H4 (cell line): ENCODE measurements around the gene NTSR1. TPM values are rescaled to one million over a fixed set of nuclear protein-coding genes. Genes with fewer than 3 reads are reported as not detected.
"Not testable (repeated sequence)": the region's sequence is repeated elsewhere in the genome, so short reads cannot be mapped to it uniquely, and the experiment has no call there.

ENCODE experiments used
- DNase-seq: peaks from one replicate; pipeline ENCODE4 v3.0.0-alpha.2; 2015; ENCODE audit warnings: low spot score
- total RNA-seq: library from RNA; depleted of rRNA; stranded (reverse); fragments of >200 nt; shearing (Covaris generic); gene quantifications from 2 replicates; pipeline ENCODE4 v1.2.3, GENCODE V29; 2014

NTSR1 gene
- total RNA-seq, 1 experiment from 2014 or later, result not detected

GRCh38 chr20:62674370-62674769 lies 34.3 kb upstream of the NTSR1 start:
- no peak for DNase-seq

- no peak for DNase-seq
These were observed 33.3 kb upstream of the NTSR1 start for GRCh38 chr20:62675156-62675876.

GRCh38 chr20:62675877-62676260 lies 32.8 kb upstream of the NTSR1 start:
- no peak for DNase-seq

- no peak for DNase-seq
These were observed 31.7 kb upstream of the NTSR1 start for GRCh38 chr20:62676976-62677375.

GRCh38 chr20:62677678-62678077 lies 31.0 kb upstream of the NTSR1 start:
- no peak for DNase-seq

GRCh38 chr20:62678553-62678952 lies 30.1 kb upstream of the NTSR1 start:
- DNase-seq, result peak; percentile 22

- DNase-seq, result no peak
These were observed 28.6 kb upstream of the NTSR1 start for GRCh38 chr20:62679978-62680589.

GRCh38 chr20:62682912-62683517 lies 25.6 kb upstream of the NTSR1 start:
- no peak for DNase-seq

- DNase-seq, result not testable (repeated sequence)
These were observed 24.8 kb upstream of the NTSR1 start for GRCh38 chr20:62683660-62684322.

- no peak for DNase-seq
These were observed 23.7 kb upstream of the NTSR1 start for GRCh38 chr20:62684981-62685380.

- no peak for DNase-seq
These were observed 22.7 kb upstream of the NTSR1 start for GRCh38 chr20:62685781-62686555.

- no peak for DNase-seq
These were observed 21.5 kb upstream of the NTSR1 start for GRCh38 chr20:62686869-62687830.

GRCh38 chr20:62688083-62688482 lies 20.6 kb upstream of the NTSR1 start:
- DNase-seq, result no peak

GRCh38 chr20:62688855-62689460 lies 19.7 kb upstream of the NTSR1 start:
- DNase-seq, result no peak

- DNase-seq, result no peak
These were observed 18.8 kb upstream of the NTSR1 start for GRCh38 chr20:62689861-62690260.

GRCh38 chr20:62690261-62690820 lies 18.3 kb upstream of the NTSR1 start:
- no peak for DNase-seq

GRCh38 chr20:62691487-62691886 lies 17.1 kb upstream of the NTSR1 start:
- DNase-seq, result no peak

- DNase-seq, result no peak
These were observed 16.5 kb upstream of the NTSR1 start for GRCh38 chr20:62692176-62692575.

- no peak for DNase-seq
These were observed 15.7 kb upstream of the NTSR1 start for GRCh38 chr20:62692801-62693523.
